GM12872 (cell line): Measurements from ENCODE around the gene C5orf34.

ENCODE experiments used
- CTCF ChIP-seq: IDR thresholded peaks from 3 replicates; pipeline ENCODE4 v1.5.1; 2011; ENCODE audit warnings: low read depth, mild to moderate bottlenecking, low read length, moderate library complexity; ENCODE audit not compliant: insufficient read depth

C5orf34 gene

DNA sequence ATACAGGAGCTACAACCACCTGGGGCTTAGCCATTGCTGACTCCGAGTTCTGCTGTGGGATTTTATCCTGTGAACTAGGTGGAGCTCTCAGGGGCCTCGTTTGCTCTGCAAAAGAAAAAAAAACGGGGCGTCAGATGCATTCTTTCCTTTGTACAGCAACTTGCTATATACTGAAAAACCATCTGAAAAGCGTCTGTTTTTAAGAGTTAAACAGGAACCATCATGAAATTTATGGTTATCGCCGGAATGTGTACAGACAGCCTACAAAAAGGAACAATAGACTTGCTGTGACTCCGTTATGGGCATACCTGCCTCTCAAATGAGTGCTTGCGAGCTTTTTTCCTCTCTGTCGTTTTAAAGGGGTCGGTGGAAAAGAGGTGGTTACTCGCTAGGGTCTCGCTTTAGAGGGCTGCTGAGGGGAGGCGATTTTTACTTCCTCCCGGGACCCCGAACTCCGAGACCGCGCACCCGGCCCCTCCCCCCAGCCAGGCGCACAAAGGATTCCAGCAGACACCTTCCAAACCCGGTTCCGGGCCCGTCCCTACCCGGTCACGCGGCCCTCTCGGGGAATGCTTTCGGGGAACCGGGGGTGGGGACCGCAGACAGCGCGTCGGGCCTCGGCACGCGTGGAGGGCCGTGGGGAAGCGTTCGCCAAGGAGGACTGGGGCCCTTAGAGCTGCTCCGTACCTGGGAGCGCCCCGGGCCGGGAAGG, 41.1 kb upstream of the C5orf34 start:
- no peak for TF ChIP-seq CTCF

GRCh38 chr5:43554497-43554896, 39.5 kb upstream of the C5orf34 start:
- no peak for TF ChIP-seq CTCF

- TF ChIP-seq CTCF = no peak
These were observed 38.4 kb upstream of the C5orf34 start for GRCh38 chr5:43553381-43553780.

- no peak for TF ChIP-seq CTCF
These were observed 36.8 kb upstream of the C5orf34 start for GRCh38 chr5:43551731-43552130.

DNA sequence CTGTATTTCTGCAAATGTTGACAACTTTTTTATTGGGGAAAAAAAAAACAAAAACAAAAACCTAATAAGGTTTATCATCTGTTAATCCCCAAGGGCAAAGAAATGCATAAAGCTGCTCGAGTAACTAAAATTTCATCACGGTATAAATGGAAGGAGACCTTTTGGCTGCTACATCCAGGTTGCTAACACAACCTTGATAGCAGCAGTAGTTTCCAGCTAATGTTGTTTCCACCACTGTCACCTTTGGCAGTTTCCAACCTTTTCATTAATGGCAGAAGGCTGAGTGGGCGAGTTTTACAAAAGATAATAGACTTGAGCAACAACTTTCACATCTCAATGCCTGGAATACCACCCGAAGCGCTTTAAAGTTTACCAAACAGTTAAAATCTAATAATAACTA, 33.4 kb upstream of the C5orf34 start:
- no peak for TF ChIP-seq CTCF

GRCh38 chr5:43547532-43547931, 32.6 kb upstream of the C5orf34 start:
- TF ChIP-seq CTCF = no peak

DNA sequence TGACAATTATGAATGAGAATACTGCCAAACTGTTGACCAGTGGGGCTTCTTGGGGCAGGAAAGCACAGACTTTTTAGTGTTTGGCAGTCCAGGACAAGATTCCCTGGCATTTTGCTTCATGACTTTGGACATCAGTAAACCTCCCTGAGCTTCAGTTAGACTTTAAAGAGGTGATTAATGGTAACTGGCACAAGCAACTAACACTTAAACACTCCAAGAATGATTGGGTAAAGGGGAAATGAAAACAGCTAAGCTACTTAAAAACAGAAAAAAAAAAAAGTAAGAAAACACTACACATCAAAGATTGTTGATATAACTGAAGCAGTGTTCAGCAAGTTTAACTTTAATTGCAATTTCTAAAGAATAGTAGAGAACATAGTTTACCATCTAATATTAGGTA, 28.5 kb upstream of the C5orf34 start:
- no peak for TF ChIP-seq CTCF
